Measurements from ENCODE around the gene NANP. TPM values are rescaled to one million over a fixed set of nuclear protein-coding genes. Genes with fewer than 3 reads are reported as not detected.
A peak's percentile ranks its signal among the peaks of the same experiment; 100 is the strongest.
"Not testable (repeated sequence)": the region's sequence is repeated elsewhere in the genome, so short reads cannot be mapped to it uniquely, and the experiment has no call there.

The NANP gene
- total RNA-seq, 1 experiment from 2014 or later: 8.6 TPM

- DNase-seq (ENCODE audit: low read depth): peak; percentile 50
These were observed 17.6 kb downstream of the NANP start for GRCh38 chr20:25606094-25606695.

- DNase-seq (ENCODE audit: low read depth): peak; percentile 83
These were observed 18.7 kb downstream of the NANP start for GRCh38 chr20:25605148-25605547.

- DNase-seq (ENCODE audit: low read depth): no peak
These were observed 19.2 kb downstream of the NANP start for GRCh38 chr20:25604611-25605010.

DNA sequence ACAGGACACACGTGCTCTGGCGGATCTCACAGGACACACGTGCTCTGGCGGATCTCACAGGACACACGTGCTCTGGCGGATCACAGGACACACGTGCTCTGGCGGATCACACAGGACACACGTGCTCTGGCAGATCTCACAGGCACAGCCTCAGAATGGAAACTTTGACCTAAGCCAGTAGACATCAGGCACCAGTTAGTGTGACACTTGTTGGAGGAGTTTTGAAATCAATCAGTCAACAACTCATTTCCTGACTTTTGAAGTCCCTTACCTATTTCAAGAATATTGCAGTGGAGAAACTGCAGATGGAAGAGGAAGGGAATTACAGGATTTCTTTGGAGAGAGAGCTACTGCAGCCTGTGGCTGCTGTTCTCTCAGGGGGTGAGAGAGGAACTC is 20.9 kb downstream of the NANP start:
- DNase-seq (ENCODE audit: low read depth): not testable (repeated sequence)

DNA sequence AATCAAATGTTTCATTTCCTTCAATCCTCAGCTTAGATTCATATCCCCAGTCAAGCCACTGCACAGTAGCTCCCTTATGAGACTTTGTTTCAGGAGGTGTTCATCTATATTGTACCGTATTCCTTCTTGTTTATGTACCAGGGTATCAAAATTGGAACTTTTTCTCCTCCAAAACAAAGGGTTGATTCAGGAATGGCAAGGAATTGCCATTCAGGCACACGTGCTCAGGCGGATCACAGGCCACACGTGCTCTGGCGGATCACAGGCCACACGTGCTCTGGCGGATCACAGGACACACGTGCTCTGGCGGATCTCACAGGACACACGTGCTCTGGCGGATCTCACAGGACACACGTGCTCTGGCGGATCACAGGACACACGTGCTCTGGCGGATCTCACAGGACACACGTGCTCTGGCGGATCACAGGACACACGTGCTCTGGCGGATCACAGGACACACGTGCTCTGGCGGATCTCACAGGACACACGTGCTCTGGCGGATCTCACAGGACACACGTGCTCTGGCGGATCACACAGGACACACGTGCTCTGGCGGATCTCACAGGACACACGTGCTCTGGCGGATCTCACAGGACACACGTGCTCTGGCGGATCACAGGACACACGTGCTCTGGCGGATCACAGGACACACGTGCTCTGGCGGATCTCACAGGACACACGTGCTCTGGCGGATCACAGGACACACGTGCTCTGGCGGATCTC is 21.5 kb downstream of the NANP start:
- DNase-seq (ENCODE audit: low read depth): not testable (repeated sequence)

- no peak for DNase-seq (ENCODE audit: low read depth)
These were observed 22.2 kb downstream of the NANP start for GRCh38 chr20:25601659-25602058.

DNA sequence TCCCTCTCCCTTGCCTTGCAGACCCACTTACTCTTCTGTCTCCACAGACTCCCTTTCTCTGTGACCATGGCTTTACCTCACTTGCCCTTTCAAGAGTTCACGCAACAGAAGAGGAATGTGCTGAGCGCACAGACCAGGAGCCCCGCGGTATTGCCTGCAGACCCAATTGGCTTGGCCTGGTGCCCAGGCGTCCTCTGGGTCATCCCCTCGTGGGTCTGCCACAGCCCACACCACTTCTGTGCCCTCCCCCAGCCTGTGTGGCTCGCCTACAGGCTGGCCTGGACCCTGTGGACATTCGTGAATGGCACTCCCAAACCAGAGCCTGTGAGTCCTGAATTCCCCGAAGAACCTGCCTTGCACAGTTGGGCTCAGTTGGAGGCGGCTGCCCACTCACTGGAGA is 23.2 kb downstream of the NANP start:
- no peak for DNase-seq (ENCODE audit: low read depth)

- DNase-seq (ENCODE audit: low read depth): no peak
These were observed 31.5 kb downstream of the NANP start for GRCh38 chr20:25592135-25592852.

DNA sequence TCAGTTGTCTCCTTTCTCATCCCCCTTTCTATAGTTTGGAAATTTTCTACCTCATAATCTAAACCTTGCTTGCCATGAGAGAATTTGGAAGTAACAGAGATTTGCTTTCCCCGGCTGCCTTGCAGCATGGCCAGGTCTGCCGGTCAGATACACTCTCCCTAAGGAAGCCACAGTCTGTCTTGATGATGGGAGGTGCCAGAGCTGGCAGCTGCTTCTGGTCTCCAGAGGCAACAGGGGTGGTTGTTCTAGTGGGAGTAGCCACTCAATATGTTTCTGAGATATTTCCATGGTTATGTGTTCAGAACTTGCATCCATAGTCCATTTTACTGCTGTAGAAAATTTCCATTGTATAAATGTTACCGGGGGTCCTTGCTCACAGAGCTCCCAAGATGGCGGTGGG is 33.0 kb downstream of the NANP start:
- peak; percentile 20 for DNase-seq (ENCODE audit: low read depth)

- no peak for DNase-seq (ENCODE audit: low read depth)
These were observed 35.3 kb downstream of the NANP start for GRCh38 chr20:25588491-25588890.

- DNase-seq (ENCODE audit: low read depth): no peak
These were observed 36.3 kb downstream of the NANP start for GRCh38 chr20:25587536-25587935.

- DNase-seq (ENCODE audit: low read depth): peak; percentile 21
These were observed 36.9 kb downstream of the NANP start for GRCh38 chr20:25586877-25587276.

- DNase-seq (ENCODE audit: low read depth): peak; percentile 51
These were observed 38.7 kb downstream of the NANP start, which contains the start of gene NINL for GRCh38 chr20:25584905-25585704. TSS of gene NINL (minus strand) at chr20:25585531. CDS start at chr20:25526587, 58,944 bp downstream.

DNA sequence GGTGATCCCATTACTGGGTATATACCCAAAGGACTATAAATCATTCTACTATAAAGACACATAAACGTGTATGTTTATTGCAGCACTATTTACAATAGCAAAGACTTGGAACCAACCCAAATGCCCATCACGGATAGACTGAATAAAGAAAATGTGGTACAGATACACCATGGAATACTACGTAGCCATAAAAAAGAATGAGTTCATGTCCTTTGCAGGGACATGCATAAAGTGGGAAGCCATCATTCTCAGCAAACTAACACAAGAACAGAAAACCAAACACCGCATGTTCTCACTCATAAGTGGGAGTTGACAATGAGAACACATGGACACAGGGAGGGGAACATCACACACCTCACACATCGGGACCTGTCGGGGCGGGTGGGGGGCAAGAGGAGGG is 40.2 kb downstream of the NANP start:
- not testable (repeated sequence) for DNase-seq (ENCODE audit: low read depth)

DNA sequence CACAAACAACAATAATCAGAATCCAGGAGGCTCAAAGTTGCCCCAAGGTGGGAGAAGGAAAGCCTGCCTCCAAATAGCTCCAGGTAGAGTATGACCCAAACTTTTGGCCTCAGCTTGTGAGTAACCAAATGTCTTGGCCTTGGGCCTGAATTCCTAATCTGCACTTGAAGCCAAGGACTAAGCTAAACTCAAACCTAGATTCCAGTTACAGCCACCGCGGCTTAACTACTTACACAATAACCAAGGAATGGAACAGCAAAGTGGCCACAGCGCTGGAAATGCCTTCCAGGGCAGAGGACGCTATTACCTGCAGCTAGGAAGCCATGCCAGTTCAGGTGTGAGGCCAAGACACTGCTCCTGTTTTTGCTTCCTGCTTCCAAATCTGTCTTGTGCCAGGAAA is 43.1 kb downstream of the NANP start:
- DNase-seq (ENCODE audit: low read depth): no peak

DNA sequence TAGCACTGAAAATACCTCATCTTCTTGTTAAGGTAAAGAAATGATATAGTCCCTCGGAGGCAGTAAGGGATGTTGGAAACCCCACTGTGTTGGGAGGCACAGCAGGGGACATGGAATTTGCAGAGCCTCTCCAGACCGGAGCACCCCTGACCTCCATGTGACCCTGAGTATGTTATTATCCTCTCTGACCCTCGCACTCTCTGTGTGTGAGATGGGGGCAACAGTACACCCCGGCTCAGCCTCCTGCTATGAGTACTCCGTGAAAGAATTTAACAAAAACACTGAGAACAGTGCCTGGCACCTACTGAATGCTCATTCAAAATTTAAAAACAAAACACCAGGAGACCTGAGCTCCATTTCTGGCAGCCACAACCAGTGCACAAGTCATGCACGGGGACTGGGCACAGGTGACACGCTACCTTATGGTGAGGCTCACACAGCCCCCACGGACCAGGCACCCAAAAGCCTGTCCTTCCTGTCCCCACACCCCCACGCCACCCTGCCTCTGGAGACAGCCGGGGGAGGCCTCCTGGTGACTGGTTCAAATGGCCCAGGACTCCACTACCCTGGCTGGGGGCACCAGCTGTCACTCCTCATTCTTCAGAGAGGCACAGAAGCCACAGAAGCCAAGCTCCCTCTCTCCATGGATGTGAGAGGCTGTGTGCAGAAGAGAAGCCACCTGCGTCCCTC is 44.6 kb downstream of the NANP start:
- DNase-seq (ENCODE audit: low read depth): no peak

DNA sequence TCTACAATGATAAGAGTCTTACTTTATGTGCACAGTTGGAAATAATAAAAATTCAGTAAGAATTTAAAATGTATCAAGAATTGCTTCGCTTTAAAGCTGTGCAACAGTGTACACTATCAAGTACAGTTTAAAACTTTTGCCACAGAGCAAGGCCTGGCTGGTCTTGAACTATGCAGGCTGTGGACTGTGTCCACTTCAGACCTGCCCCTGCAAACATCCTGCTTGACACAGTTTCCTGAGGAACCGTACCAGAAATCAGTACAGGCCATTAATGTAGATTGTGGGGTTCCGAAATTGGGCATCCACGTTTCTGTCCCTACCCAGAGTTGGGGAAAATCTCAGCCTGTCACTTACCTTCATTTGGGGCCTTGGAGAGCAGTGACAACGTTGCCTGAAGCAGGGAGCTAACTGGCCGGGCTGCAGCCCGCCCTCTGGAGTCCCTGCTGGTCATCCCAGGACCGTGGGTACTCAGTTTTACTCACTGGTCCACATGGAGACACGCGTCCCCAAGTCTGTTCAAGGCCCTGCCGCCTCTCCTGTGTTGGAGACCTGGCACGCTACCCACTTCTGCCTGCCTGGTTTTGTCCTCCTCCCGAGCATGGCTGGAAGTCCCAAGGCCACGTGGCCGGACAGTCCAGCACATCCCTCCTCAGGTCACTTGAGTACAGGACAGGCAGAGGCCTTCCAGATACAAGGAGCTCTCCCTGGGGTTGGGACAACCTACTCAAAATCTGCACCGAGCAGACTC is 46.9 kb downstream of the NANP start:
- no peak for DNase-seq (ENCODE audit: low read depth)

GRCh38 chr20:25574411-25574810 is 49.4 kb downstream of the NANP start:
- peak; percentile 38 for DNase-seq (ENCODE audit: low read depth)

- no peak for DNase-seq (ENCODE audit: low read depth)
These were observed 50.2 kb downstream of the NANP start for GRCh38 chr20:25573288-25574251.

Data from LHCN-M2 (cell line).